Mucosa of descending colon (tissue), 3 donors: ENCODE results near the gene GPR157. TPM values are rescaled to one million over a fixed set of nuclear protein-coding genes. Genes with fewer than 3 reads are reported as not detected.
"Not testable (repeated sequence)": the region's sequence is repeated elsewhere in the genome, so short reads cannot be mapped to it uniquely, and the experiment has no call there.

Experiments used
- ATAC-seq: fragments of 200-7000 bp; cut with Tn5 transposase; one replicate; pipeline ENCODE4 v1.9.1; 2020; ENCODE audit warnings: mild to moderate bottlenecking, moderate library complexity
- DNase-seq, 3 donors: peaks; one replicate each; pipeline ENCODE4 v3.0.0-alpha.2; 2020
- H3K36me3 ChIP-seq: fragments of 200-600 bp; one replicate; pipeline ENCODE4 v1.8.0; 2021; ENCODE audit warnings: low read depth, mild to moderate bottlenecking
- H3K4me1 ChIP-seq: fragments of 200-600 bp; one replicate; pipeline ENCODE4 v1.8.0; 2021; ENCODE audit warnings: low read depth, mild to moderate bottlenecking
- H3K4me3 ChIP-seq: fragments of 200-600 bp; one replicate; pipeline ENCODE4 v1.8.0; 2021; ENCODE audit warnings: mild to moderate bottlenecking
- H3K9me3 ChIP-seq: fragments of 200-600 bp; one replicate; pipeline ENCODE4 v1.8.0; 2021; ENCODE audit warnings: mild to moderate bottlenecking
- CTCF ChIP-seq: fragments of 200-600 bp; IDR thresholded peaks from one replicate; pipeline ENCODE4 v1.8.0; 2022; ENCODE audit warnings: antibody characterized with exemption, mild to moderate bottlenecking
- intact Hi-C, 2 donors: fragments of 100-400 bp; cut with DNase I in 1 of 2; cut with micrococcal nuclease in 1 of 2; formaldehyde crosslinking; loops; one replicate each; pipeline versions ENCODE4 v1.11.0 to v1.11.1; 2022; cut with DNase I, micrococcal nuclease
- total RNA-seq, 3 donors: library from RNA; stranded (reverse); fragmentation: NEBNext Ultra II Directional in 2 of 3; extraction: Animal tissue kit (Norgen Biotek cat#: 25700) in 2 of 3; gene quantifications; one replicate each; pipeline versions ENCODE4 v1.2.1 to v1.2.4, GENCODE V29; 2021 to 2023
- donor health status: DM: no; HTN: no; CAD: no; lungs with moderate emphysema.
- donor health status: DM: no; HTN: no; CAD: no.
- donor health status: DM: no; HTN: yes; CAD: no.

GPR157 gene
- total RNA-seq, 3 donors from 2014 or later, result 7.0 to 8.7 (median 8.1) TPM

DNA sequence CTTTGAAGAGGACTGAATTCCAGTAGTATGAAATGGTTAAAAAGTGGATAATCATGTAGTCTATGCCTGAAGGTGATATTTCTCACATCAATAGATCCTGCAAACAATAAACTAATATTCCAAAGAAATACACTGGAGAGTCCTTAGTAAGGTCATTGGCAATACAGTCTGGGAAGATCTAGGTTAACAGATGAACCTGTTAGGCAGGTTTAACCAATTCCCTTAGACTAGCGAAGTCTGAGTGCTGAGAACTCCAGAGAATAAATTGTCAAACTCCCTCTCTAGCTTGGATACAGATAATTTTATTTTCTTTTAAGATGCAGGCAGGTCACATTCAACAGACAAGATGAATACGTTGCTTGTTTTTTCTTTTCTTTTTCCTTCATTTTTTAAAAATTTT, 2.4 kb downstream of the GPR157 start:
- no peak for ATAC-seq
- intact Hi-C loops, result no loop called here
- Histone ChIP-seq H3K4me3 (no peak overlapping the region), H3K9me3 (no peaks in the 10 kb centered on the region), H3K4me1 (peaks cover 9% of the 10 kb centered on the region), H3K36me3 (no peaks in the 10 kb centered on the region)
- DNase-seq, result no peak
- no peak for TF ChIP-seq CTCF

DNA sequence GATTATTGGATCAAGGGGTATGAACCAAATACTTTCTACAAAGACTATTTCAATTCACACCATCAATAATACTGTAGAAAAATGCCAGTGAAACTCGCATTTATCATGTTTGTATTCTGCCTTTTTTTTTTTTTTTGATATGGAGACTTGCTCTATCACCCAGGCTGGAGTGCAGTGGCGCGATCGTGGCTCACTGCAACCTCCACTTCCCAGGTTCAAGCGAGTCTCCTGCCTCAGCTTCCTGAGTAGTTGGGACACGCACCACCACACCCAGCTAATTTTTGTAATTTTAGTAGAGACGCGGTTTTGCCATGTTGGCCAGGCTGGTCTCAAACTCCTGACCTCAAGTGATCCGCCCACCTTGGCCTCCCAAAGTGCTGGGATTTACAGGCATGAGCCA, 3.1 kb downstream of the GPR157 start:
- H3K36me3 ChIP-seq, H3K4me1 ChIP-seq, ATAC-seq, H3K4me3 ChIP-seq, intact Hi-C loops, H3K9me3 ChIP-seq: not testable (repeated sequence)
- peak in 1 of 3 donors; percentile 27 for DNase-seq

DNA sequence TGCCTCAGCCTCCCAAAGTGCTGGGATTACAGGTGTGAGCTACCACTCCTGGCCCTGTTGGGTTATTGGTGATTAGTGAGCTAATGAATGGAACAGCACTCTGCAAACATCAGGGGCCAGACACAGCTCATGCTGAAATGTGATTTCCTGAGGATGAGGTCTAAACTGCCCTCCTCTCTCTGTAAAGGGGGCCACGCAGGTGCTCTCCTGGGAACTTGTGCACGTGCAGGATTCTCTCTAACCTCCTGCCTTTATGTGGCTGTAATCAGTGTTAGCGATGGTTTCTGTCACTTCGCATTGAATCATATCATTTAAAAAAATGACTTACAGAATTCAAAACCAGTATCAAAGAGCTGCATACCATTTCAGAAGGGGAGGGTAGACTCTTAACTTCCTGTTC, 3.6 kb downstream of the GPR157 start:
- DNase-seq, result no peak

DNA sequence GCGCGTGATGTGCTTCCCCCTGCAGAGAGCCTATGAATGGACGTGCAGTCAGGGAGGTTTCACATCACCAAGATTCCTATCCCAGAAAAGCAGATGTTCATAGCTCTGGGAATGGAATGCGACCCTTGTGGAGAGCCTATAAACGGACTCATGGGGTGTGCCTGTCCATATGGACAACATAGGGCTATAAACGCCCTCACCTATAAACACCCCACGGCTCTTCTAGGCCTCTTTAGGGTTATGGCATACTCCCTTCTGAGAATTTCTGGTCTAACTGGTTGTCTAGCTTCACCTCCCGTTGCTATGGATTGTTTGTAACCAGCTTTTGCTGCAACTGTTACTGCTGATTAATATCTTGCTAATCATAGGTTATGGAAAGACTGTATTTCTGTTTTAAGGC, 4.5 kb downstream of the GPR157 start:
- intact Hi-C loops, DNase-seq, H3K9me3 ChIP-seq, H3K4me1 ChIP-seq, ATAC-seq, H3K4me3 ChIP-seq, H3K36me3 ChIP-seq: not testable (repeated sequence)

More for the DNA sequence above, 3.6 kb downstream of the GPR157 start:
- intact Hi-C loops, result no loop called here
- H3K4me1 ChIP-seq, result peaks cover 9% of the 10 kb centered on the region
- no peak overlapping the region for H3K4me3 ChIP-seq
- H3K9me3 ChIP-seq, result no peaks in the 10 kb centered on the region
- ATAC-seq, result no peak
- no peak for TF ChIP-seq CTCF
- no peaks in the 10 kb centered on the region for H3K36me3 ChIP-seq

DNA sequence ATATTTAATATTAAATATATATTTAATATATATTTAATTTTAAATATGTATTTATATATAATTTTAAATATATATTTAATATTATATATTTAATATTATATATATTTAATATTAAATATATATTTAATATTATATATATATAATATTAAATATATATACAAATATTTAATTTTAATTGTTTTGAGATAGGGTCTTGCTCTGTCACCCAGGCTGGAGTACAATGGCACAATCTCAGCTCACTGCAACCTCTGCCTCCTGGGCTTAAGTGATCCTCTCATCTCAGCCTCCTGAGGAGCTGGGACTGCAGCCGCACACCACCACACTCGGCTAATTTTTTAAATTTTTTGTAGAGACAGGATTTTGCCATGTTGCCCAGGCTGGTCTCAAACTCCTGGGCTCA, 5.2 kb downstream of the GPR157 start:
- H3K4me3 ChIP-seq, intact Hi-C loops, H3K36me3 ChIP-seq, H3K9me3 ChIP-seq, DNase-seq, H3K4me1 ChIP-seq, ATAC-seq: not testable (repeated sequence)

- Histone ChIP-seq H3K4me3 (no peak overlapping the region), H3K4me1 (no peaks in the 10 kb centered on the region), H3K36me3 (no peaks in the 10 kb centered on the region), H3K9me3 (no peaks in the 10 kb centered on the region)
- TF ChIP-seq CTCF, result no peak
- ATAC-seq (peak; percentile 31), DNase-seq (peak in 1 of 3 donors; percentile 34)
- intact Hi-C loops, result no loop called here
Measured at GRCh38 chr1:9121496-9122409, 7.1 kb downstream of the GPR157 start.

- intact Hi-C loops, result no loop called here
- Histone ChIP-seq H3K9me3 (no peaks in the 10 kb centered on the region), H3K4me3 (no peak overlapping the region), H3K4me1 (no peaks in the 10 kb centered on the region), H3K36me3 (no peaks in the 10 kb centered on the region)
- TF ChIP-seq CTCF, result no peak
- ATAC-seq, result no peak
- peak in 1 of 3 donors; percentile 31 for DNase-seq
Measured at GRCh38 chr1:9120312-9120958, 8.5 kb downstream of the GPR157 start.
